HepG2 (cell line): Measurements from ENCODE around the gene RPE65. TPM values are rescaled to one million over a fixed set of nuclear protein-coding genes. Genes with fewer than 3 reads are reported as not detected.
A peak's percentile ranks its signal among the peaks of the same experiment; 100 is the strongest.

Source experiments
- ADNP ChIP-seq: sonication (generic); formaldehyde crosslinking; IDR thresholded peaks from 2 replicates; pipeline ENCODE4 v1.4.0; 2020; ENCODE audit warnings: missing genetic modification reagents
- ERF ChIP-seq: IDR thresholded peaks from 2 replicates; pipeline ENCODE4 v1.6.1; 2018; ENCODE audit warnings: missing biosample characterization, missing genetic modification reagents
- ESRRA ChIP-seq: sonication (generic); formaldehyde crosslinking; IDR thresholded peaks from 2 replicates; pipeline ENCODE4 v1.5.1; 2020; ENCODE audit warnings: mild to moderate bottlenecking, low read depth, missing genetic modification reagents
- KMT2B ChIP-seq: IDR thresholded peaks from 2 replicates; pipeline ENCODE4 v1.6.1; 2016; ENCODE audit warnings: missing genetic modification reagents, missing compliant biosample characterization
- NFE2L2 ChIP-seq: fragments of 150-350 bp; IDR thresholded peaks from 2 replicates; pipeline ENCODE4 v1.6.1; 2014; ENCODE audit warnings: low read length
- SALL1 ChIP-seq: sonication (generic); formaldehyde crosslinking; IDR thresholded peaks from 2 replicates; pipeline ENCODE4 v1.8.0; 2022; ENCODE audit warnings: mild to moderate bottlenecking, missing genetic modification reagents
- SKI ChIP-seq: fragments of 450-650 bp; IDR thresholded peaks from one replicate; pipeline ENCODE4 v1.6.1; 2018; ENCODE audit warnings: mild to moderate bottlenecking; ENCODE audit not compliant: partially characterized antibody
- SP1 ChIP-seq, 2 experiments: fragments of 450-650 bp in 1 of 2; sonication (generic) in 1 of 2; formaldehyde crosslinking in 1 of 2; IDR thresholded peaks; 2 replicates each; pipeline versions ENCODE4 v1.4.0 to v1.6.1; 2016 to 2020; ENCODE audit warnings: missing genetic modification reagents in 1 of 2
- TEAD3 ChIP-seq: optimal IDR thresholded peaks from 2 replicates; pipeline ENCODE3; 2016; ENCODE audit warnings: borderline replicate concordance
- ZNF10 ChIP-seq: sonication (generic); formaldehyde crosslinking; IDR thresholded peaks from 2 replicates; pipeline ENCODE4 v1.4.0; 2020; ENCODE audit warnings: mild to moderate bottlenecking, low read depth, missing genetic modification reagents, borderline replicate concordance
- ZNF501 ChIP-seq: sonication (generic); formaldehyde crosslinking; IDR thresholded peaks from 2 replicates; pipeline ENCODE4 v1.5.1; 2020; ENCODE audit warnings: mild to moderate bottlenecking, moderate library complexity, missing genetic modification reagents
- ZNF557 ChIP-seq: sonication (generic); formaldehyde crosslinking; IDR thresholded peaks from 2 replicates; pipeline ENCODE4 v1.4.0; 2020; ENCODE audit warnings: missing genetic modification reagents
- polyA plus RNA-seq, 8 experiments: library from polyadenylated mRNA; depleted of rRNA in 3 of 8; stranded (reverse) in 7 of 8; unstranded in 1 of 8; fragments of >200 nt; fragmentation: Illumina TruSeq in 4 of 8; extraction: Trizol in 4 of 8; gene quantifications; 2 replicates each; pipeline versions ENCODE4 v1.2.1 to v1.2.3, GENCODE V29; 2011 to 2016; ENCODE audit warnings: low read depth in 4 of 8, missing spikeins in 1 of 8, mixed read lengths in 1 of 8; ENCODE audit not compliant: insufficient read depth in 1 of 8
- total RNA-seq, 5 experiments: library from RNA; depleted of rRNA; stranded (reverse); fragments of >200 nt; fragmentation: Illumina TruSeq; extraction: Trizol; gene quantifications; 2 replicates each; pipeline ENCODE4 v1.2.3, GENCODE V29; 2016; ENCODE audit warnings: low read depth in 1 of 5
- TF ChIP-seq, protein P1 (sequence below): sonication (generic); formaldehyde crosslinking; IDR thresholded peaks from 2 replicates; pipeline ENCODE4 v1.4.0; 2020; ENCODE audit warnings: mild to moderate bottlenecking, missing genetic modification reagents
- TF ChIP-seq, protein P2 (sequence below): sonication (generic); formaldehyde crosslinking; IDR thresholded peaks from 2 replicates; pipeline ENCODE4 v1.4.0; 2020; ENCODE audit warnings: missing genetic modification reagents
- TF ChIP-seq, protein P3 (sequence below): sonication (generic); formaldehyde crosslinking; IDR thresholded peaks from 2 replicates; pipeline ENCODE4 v1.4.0; 2020; ENCODE audit warnings: missing genetic modification reagents

Gene RPE65
- total and polyA plus RNA-seq, 2 of the 13 experiments (the other 11 are each of a cell fraction or from before 2014, with no cell fraction given): not detected

DNA sequence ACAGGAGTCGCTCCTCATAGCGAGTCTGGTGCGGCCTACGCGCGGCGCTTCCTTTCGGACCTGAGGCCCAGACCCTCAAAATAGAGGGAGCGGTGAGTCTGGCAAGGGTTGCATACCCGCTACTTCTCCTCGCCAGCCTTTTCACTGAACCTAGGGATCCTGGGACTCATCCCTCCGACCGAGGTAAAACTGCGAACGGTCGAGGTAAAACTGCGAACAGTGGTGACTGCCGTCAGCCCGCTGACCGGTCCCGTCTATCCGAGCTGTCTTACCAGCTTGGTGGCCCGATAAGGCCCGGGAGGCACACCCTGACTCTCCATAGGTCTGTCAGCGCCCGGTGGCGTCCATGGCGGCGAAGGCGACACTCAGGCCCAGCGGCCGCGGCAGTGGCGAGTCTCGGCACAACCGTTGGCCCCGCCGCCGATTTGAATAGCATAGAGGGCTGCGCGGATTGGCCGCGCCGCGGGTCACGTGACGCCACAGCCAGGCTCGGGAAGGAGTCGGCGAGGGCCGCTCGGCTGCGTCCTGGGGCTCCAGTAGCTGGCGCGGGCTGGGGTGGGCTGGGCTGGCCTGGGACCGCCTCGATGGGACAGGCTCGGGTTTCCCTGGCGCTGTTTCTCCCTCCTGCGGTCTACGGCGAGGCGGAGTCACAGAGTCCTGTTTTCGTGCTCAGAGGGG lies 47.1 kb upstream of the RPE65 start, which contains the start of gene DEPDC1 (continued):
- TF ChIP-seq SP1 (IDR thresholded peaks at IDR 0.05): no peak
- no peak for TF ChIP-seq SP1 (CRISPR knock-in tag; IDR thresholded peaks at IDR 0.05)
- TF ChIP-seq, protein P1, sequence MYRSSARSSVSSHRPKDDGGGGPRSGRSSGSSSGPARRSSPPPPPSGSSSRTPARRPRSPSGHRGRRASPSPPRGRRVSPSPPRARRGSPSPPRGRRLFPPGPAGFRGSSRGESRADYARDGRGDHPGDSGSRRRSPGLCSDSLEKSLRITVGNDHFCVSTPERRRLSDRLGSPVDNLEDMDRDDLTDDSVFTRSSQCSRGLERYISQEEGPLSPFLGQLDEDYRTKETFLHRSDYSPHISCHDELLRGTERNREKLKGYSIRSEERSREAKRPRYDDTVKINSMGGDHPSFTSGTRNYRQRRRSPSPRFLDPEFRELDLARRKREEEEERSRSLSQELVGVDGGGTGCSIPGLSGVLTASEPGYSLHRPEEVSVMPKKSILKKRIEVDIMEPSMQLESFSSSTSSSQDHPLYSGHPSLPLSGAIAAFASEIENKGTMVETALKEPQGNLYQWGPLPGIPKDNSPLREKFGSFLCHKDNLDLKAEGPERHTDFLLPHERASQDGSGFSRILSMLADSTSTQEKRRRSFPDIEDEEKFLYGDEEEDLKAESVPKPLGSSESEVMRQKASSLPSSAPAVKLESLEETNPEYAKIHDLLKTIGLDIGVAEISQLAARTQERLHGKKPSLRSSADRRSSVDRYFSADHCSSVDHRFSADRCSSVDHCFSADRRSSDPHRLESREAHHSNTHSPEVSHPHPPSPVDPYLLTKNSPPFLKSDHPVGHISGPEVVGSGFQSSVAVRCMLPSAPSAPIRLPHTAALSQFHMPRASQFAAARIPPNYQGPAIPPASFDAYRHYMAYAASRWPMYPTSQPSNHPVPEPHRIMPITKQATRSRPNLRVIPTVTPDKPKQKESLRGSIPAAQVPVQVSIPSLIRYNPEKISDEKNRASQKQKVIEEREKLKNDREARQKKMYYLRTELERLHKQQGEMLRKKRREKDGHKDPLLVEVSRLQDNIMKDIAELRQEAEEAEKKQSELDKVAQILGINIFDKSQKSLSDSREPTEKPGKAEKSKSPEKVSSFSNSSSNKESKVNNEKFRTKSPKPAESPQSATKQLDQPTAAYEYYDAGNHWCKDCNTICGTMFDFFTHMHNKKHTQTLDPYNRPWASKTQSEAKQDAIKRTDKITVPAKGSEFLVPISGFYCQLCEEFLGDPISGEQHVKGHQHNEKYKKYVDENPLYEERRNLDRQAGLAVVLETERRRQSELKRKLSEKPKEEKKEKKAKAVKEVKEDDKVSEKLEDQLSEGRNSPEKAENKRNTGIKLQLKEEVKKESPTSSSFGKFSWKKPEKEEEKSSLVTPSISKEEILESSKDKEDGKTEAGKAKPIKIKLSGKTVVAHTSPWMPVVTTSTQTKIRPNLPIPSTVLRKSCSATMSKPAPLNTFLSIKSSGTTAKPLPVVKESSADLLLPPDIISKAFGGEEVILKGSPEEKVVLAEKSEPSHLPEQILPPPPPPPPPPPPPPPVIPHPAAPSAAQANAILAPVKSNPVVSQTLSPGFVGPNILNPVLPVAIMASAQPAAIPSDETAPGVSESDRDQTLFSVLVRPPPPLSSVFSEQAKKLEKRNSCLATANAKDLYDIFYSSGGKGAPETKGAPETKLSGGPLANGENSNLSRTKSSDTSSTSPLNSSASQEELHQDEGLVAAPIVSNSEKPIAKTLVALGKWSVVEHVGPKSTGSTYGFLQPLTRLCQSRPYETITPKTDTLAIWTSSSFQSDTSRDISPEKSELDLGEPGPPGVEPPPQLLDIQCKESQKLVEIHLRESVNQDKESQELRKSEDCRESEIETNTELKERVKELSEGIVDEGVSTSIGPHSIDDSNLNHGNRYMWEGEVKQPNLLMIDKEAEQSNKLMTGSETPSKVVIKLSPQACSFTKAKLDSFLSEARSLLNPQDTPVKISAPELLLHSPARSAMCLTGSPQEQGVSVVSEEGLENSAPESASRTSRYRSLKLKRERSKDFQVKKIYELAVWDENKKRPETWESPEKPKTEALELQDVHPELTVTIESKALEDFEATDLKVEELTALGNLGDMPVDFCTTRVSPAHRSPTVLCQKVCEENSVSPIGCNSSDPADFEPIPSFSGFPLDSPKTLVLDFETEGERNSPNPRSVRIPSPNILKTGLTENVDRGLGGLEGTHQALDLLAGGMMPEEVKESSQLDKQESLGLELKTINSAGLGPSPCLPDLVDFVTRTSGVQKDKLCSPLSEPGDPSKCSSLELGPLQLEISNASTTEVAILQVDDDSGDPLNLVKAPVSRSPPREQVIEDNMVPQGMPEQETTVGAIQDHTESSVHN (CRISPR knock-in tag): 0 out of 2 replicates have a peak, but pooled peaks have one; percentile 61
- no peak for TF ChIP-seq ZNF10
- TF ChIP-seq, protein P2, sequence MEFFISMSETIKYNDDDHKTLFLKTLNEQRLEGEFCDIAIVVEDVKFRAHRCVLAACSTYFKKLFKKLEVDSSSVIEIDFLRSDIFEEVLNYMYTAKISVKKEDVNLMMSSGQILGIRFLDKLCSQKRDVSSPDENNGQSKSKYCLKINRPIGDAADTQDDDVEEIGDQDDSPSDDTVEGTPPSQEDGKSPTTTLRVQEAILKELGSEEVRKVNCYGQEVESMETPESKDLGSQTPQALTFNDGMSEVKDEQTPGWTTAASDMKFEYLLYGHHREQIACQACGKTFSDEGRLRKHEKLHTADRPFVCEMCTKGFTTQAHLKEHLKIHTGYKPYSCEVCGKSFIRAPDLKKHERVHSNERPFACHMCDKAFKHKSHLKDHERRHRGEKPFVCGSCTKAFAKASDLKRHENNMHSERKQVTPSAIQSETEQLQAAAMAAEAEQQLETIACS: no peak
- no peak for TF ChIP-seq NFE2L2
- TF ChIP-seq, protein P3, sequence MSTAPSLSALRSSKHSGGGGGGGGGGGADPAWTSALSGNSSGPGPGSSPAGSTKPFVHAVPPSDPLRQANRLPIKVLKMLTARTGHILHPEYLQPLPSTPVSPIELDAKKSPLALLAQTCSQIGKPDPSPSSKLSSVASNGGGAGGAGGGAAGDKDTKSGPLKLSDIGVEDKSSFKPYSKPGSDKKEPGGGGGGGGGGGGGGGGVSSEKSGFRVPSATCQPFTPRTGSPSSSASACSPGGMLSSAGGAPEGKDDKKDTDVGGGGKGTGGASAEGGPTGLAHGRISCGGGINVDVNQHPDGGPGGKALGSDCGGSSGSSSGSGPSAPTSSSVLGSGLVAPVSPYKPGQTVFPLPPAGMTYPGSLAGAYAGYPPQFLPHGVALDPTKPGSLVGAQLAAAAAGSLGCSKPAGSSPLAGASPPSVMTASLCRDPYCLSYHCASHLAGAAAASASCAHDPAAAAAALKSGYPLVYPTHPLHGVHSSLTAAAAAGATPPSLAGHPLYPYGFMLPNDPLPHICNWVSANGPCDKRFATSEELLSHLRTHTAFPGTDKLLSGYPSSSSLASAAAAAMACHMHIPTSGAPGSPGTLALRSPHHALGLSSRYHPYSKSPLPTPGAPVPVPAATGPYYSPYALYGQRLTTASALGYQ (CRISPR knock-in tag): no peak
- peak; percentile 77; the same call in 1 of the 2 replicates for TF ChIP-seq KMT2B (CRISPR knock-in tag)
- TF ChIP-seq SKI: peak; percentile 83
- no peak; the same call in 1 of the 2 replicates for TF ChIP-seq ERF (CRISPR knock-in tag)
- peak; percentile 6 for TF ChIP-seq TEAD3 (CRISPR knock-in tag)
- peak; percentile 79 for TF ChIP-seq ZNF501
- TF ChIP-seq ZNF557 (CRISPR knock-in tag): no peak
- TF ChIP-seq ESRRA (CRISPR knock-in tag): no peak
- TF ChIP-seq SALL1 (CRISPR knock-in tag): peak; percentile 74
- no peak for TF ChIP-seq ADNP
